A549 (cell line): ENCODE measurements around the gene ZDHHC19. TPM values are rescaled to one million over a fixed set of nuclear protein-coding genes. Genes with fewer than 3 reads are reported as not detected.

Experiments used
- ATAC-seq, 2 experiments: fragments of 200-7000 bp in 1 of 2; fragments of >200 bp in 1 of 2; cut with Nextera tagmentation in 1 of 2; cut with Tn5 transposase in 1 of 2; 3 replicates each; pipeline versions ENCODE4 v1.8.0 to v1.9.1; 2018 to 2020; ENCODE audit warnings: mild to moderate bottlenecking in 1 of 2, moderate library complexity in 1 of 2
- CTCF ChIA-PET: fragments of 300-600 bp; sonication (Branson Sonifier 250); formaldehyde crosslinking; extraction: SDS; loops from one replicate; lab custom pipeline; 2021; ENCODE audit warnings: antibody characterized with exemption, inconsistent platforms; lab: Yijun Ruan, JAX
- POLR2A ChIA-PET: fragments of 350-600 bp; formaldehyde crosslinking; extraction: SDS; loops from one replicate; lab custom pipeline; 2021; ENCODE audit warnings: antibody characterized with exemption, inconsistent platforms; lab: Yijun Ruan, JAX
- DNase-seq, 2 experiments: peaks; one replicate each; pipeline versions ENCODE4 v3.0.0 to v3.0.0-alpha.2; 2011 to 2016; ENCODE audit warnings: low read depth in 1 of 2, low spot score in 1 of 2
- FAIRE-seq: peaks from 2 replicates; lab custom pipeline; 2011; peaks lifted over from hg19 to GRCh38; lab: Jason Lieb, UNC
- H3K27ac ChIP-seq, 2 experiments: fragments of >200 bp; sonication (Bioruptor Twin); formaldehyde crosslinking; 3 replicates each; pipeline ENCODE4 v1.5.1; 2016 to 2017
- H3K4me1 ChIP-seq: fragments of >200 bp; sonication (Bioruptor Twin); formaldehyde crosslinking; 3 replicates; pipeline ENCODE4 v1.6.1; 2016
- H3K4me2 ChIP-seq: fragments of >200 bp; sonication (Bioruptor Twin); formaldehyde crosslinking; 3 replicates; pipeline ENCODE4 v1.6.1; 2016
- H3K4me3 ChIP-seq: fragments of >200 bp; sonication (Bioruptor Twin); formaldehyde crosslinking; 3 replicates; pipeline ENCODE4 v1.5.1; 2016
- H3K9me3 ChIP-seq: fragments of >200 bp; sonication (Bioruptor Twin); formaldehyde crosslinking; 3 replicates; pipeline ENCODE4 v1.6.1; 2016
- ATOH8 ChIP-seq: fragments of 250-450 bp; sonication (Bioruptor Pico); IDR thresholded peaks from 2 replicates; pipeline ENCODE4 v1.5.0; 2020; ENCODE audit warnings: low read depth, mild to moderate bottlenecking, moderate library complexity
- BHLHE40 ChIP-seq: IDR thresholded peaks from 2 replicates; pipeline ENCODE4 v1.6.1; 2012; ENCODE audit warnings: low read depth, low read length, inconsistent platforms
- CHD2 ChIP-seq: fragments of 150-350 bp; IDR thresholded peaks from 2 replicates; pipeline ENCODE4 v1.6.1; 2014; ENCODE audit warnings: low read length; ENCODE audit not compliant: partially characterized antibody
- CHD4 ChIP-seq: fragments of 200-600 bp; sonication (generic); IDR thresholded peaks from 2 replicates; pipeline ENCODE4 v1.6.1; 2016; ENCODE audit warnings: antibody characterized with exemption, mild to moderate bottlenecking, borderline replicate concordance
- EHF ChIP-seq: fragments of 250-450 bp; sonication (Bioruptor Pico); IDR thresholded peaks from 2 replicates; pipeline ENCODE4 v1.5.0; 2020; ENCODE audit warnings: mild to moderate bottlenecking
- EHMT2 ChIP-seq: fragments of 200-600 bp; sonication (generic); IDR thresholded peaks from 2 replicates; pipeline ENCODE4 v1.6.1; 2016; ENCODE audit warnings: antibody characterized with exemption, low read depth, mild to moderate bottlenecking, moderate library complexity
- EP300 ChIP-seq, 2 experiments: fragments of >200 bp; sonication (Bioruptor Twin); formaldehyde crosslinking; IDR thresholded peaks; 2 replicates in 1 of 2; 3 replicates in 1 of 2; pipeline ENCODE4 v1.6.1; 2016 to 2017
- FOSL2 ChIP-seq, 2 experiments: fragments of 450-650 bp in 1 of 2; fragments of >200 bp in 1 of 2; sonication (Bioruptor Twin) in 1 of 2; formaldehyde crosslinking; IDR thresholded peaks; 2 replicates each; pipeline versions ENCODE4 v1.5.0 to v1.6.1; 2016 to 2020; ENCODE audit warnings: mild to moderate bottlenecking in 1 of 2, moderate library complexity in 1 of 2
- HDAC2 ChIP-seq: fragments of 200-600 bp; sonication (generic); IDR thresholded peaks from 2 replicates; pipeline ENCODE4 v1.6.1; 2016
- HMGXB4 ChIP-seq: fragments of 250-450 bp; sonication (Bioruptor Pico); IDR thresholded peaks from 2 replicates; pipeline ENCODE4 v1.5.0; 2021; ENCODE audit warnings: mild to moderate bottlenecking, moderate library complexity, borderline replicate concordance
- HOXA7 ChIP-seq: fragments of 250-450 bp; sonication (Bioruptor Pico); IDR thresholded peaks from 2 replicates; pipeline ENCODE4 v1.5.0; 2020; ENCODE audit warnings: mild to moderate bottlenecking, moderate library complexity
- HOXB13 ChIP-seq: fragments of 250-450 bp; sonication (Bioruptor Pico); IDR thresholded peaks from 2 replicates; pipeline ENCODE4 v1.5.0; 2020; ENCODE audit warnings: low read depth, mild to moderate bottlenecking, moderate library complexity
- JUN ChIP-seq, 2 experiments: fragments of >200 bp; sonication (Bioruptor Twin); formaldehyde crosslinking; IDR thresholded peaks; 2 replicates in 1 of 2; 3 replicates in 1 of 2; pipeline ENCODE4 v1.6.1; 2016 to 2017
- POLR2A ChIP-seq: IDR thresholded peaks from 2 replicates; pipeline ENCODE4 v1.6.1; 2012; ENCODE audit warnings: mild to moderate bottlenecking, low read length
- POLR2AphosphoS2 ChIP-seq: conservative IDR thresholded peaks from 2 replicates; pipeline ENCODE4 v1.6.1; 2012; ENCODE audit warnings: low read length, improper control_type of control experiment, inconsistent platforms
- RARB ChIP-seq: fragments of 250-450 bp; sonication (Bioruptor Pico); IDR thresholded peaks from 2 replicates; pipeline ENCODE4 v1.8.0; 2021; ENCODE audit warnings: mild to moderate bottlenecking, moderate library complexity
- RFX5 ChIP-seq: fragments of 450-650 bp; IDR thresholded peaks from 2 replicates; pipeline ENCODE4 v1.7.1; 2014; ENCODE audit warnings: antibody characterized with exemption, mild to moderate bottlenecking, moderate library complexity
- RNF2 ChIP-seq: fragments of 200-600 bp; sonication (generic); IDR thresholded peaks from 2 replicates; pipeline ENCODE4 v1.6.1; 2016; ENCODE audit warnings: low read depth, mild to moderate bottlenecking, antibody characterized with exemption, moderate library complexity, borderline replicate concordance
- SMC3 ChIP-seq: fragments of >200 bp; sonication (Bioruptor Twin); formaldehyde crosslinking; IDR thresholded peaks from 3 replicates; pipeline ENCODE4 v1.6.1; 2018; ENCODE audit warnings: inconsistent platforms
- SREBF2 ChIP-seq: fragments of 450-650 bp; IDR thresholded peaks from 2 replicates; pipeline ENCODE4 v1.6.1; 2014; ENCODE audit warnings: mild to moderate bottlenecking, moderate library complexity
- TFCP2L1 ChIP-seq: fragments of 250-450 bp; sonication (Bioruptor Pico); IDR thresholded peaks from 2 replicates; pipeline ENCODE4 v1.5.0; 2021; ENCODE audit warnings: mild to moderate bottlenecking
- USF2 ChIP-seq: fragments of 450-650 bp; IDR thresholded peaks from 2 replicates; pipeline ENCODE4 v1.6.1; 2014; ENCODE audit warnings: antibody characterized with exemption
- ZC3H11A ChIP-seq: fragments of 450-650 bp; IDR thresholded peaks from 2 replicates; pipeline ENCODE4 v1.6.1; 2014; ENCODE audit warnings: antibody characterized with exemption, mild to moderate bottlenecking
- WGBS: methylation state at CpG from one replicate; pipeline ENCODE4 v1.1.6; 2017; ENCODE audit errors: missing lambda C conversion rate; 5-methylcytosine and 5-hydroxymethylcytosine counted together
- polyA plus RNA-seq, 4 experiments: library from polyadenylated mRNA; depleted of rRNA in 3 of 4; stranded (reverse); fragments of >200 nt; fragmentation: RNase III in 1 of 4; extraction: RNeasy Plus Mini Kit Qiagen cat#74134 plus additional on column Dnase treatment in 1 of 4; gene quantifications; 2 replicates in 3 of 4; 3 replicates in 1 of 4; pipeline ENCODE4 v1.2.3, GENCODE V29; 2011 to 2017
- TF ChIP-seq, protein P1 (sequence below): fragments of >200 bp; sonication (Bioruptor Twin); formaldehyde crosslinking; IDR thresholded peaks from 3 replicates; pipeline ENCODE4 v1.6.1; 2016
- TF ChIP-seq, protein P2 (sequence below): fragments of >200 bp; sonication (Bioruptor Twin); formaldehyde crosslinking; IDR thresholded peaks from 3 replicates; pipeline ENCODE4 v1.5.1; 2016

The ZDHHC19 gene
- polyA plus RNA-seq, 2 of the 4 experiments (the other 2 are of a cell fraction), result 0.15 TPM; not detected in 1

GRCh38 chr3:196197524-196197923, 13.7 kb downstream of the ZDHHC19 start:
- POLR2A ChIA-PET, result no interaction called here
- CTCF ChIA-PET, result interaction anchor here (0.8 to 4.8 kb wide), 9 partner anchors 11 to 173 kb away, joined by 3 to 64 read pairs (median 5); no protein-coding TSS in a partner anchor
- no peak for DNase-seq
- WGBS, result 78% methylated on average over 14 of the region's 17 CpGs
- no peaks in the 10 kb centered on the region for H3K9me3 ChIP-seq
- no peak for FAIRE-seq
- no peak for TF ChIP-seq CHD2
- no peak for TF ChIP-seq CHD4
- no peak for TF ChIP-seq BHLHE40
- TF ChIP-seq FOSL2 (IDR thresholded peaks at IDR 0.05), result no peak
- TF ChIP-seq FOSL2 (CRISPR knock-in tag; IDR thresholded peaks at IDR 0.05), result no peak
- ATAC-seq, result no peak
- no peak overlapping the region for H3K4me2 ChIP-seq
- no peak overlapping the region for H3K27ac ChIP-seq
- no peaks in the 10 kb centered on the region for H3K4me1 ChIP-seq
- no peak overlapping the region for H3K4me3 ChIP-seq

- Histone ChIP-seq H3K9me3 (no peaks in the 10 kb centered on the region), H3K4me1 (no peaks in the 10 kb centered on the region), H3K4me3 (no peak overlapping the region), H3K4me2 (no peak overlapping the region), H3K27ac (no peak overlapping the region)
- no peak for ATAC-seq
- DNase-seq, result no peak
- FAIRE-seq, result no peak
- CTCF ChIA-PET, result interaction anchor here (0.6 to 4.8 kb wide), 18 partner anchors 9 to 195 kb away, joined by 3 to 64 read pairs (median 4); no protein-coding TSS in a partner anchor
- TF ChIP-seq EHF, result no peak
- TF ChIP-seq, protein P1, sequence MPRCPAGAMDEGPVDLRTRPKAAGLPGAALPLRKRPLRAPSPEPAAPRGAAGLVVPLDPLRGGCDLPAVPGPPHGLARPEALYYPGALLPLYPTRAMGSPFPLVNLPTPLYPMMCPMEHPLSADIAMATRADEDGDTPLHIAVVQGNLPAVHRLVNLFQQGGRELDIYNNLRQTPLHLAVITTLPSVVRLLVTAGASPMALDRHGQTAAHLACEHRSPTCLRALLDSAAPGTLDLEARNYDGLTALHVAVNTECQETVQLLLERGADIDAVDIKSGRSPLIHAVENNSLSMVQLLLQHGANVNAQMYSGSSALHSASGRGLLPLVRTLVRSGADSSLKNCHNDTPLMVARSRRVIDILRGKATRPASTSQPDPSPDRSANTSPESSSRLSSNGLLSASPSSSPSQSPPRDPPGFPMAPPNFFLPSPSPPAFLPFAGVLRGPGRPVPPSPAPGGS, result no peak
- no peak for TF ChIP-seq RNF2
- TF ChIP-seq POLR2A, result no peak
- TF ChIP-seq RARB (CRISPR knock-in tag), result no peak
- TF ChIP-seq EHMT2, result no peak
- TF ChIP-seq BHLHE40, result no peak
- no peak for TF ChIP-seq JUN (IDR thresholded peaks at IDR 0.05)
- no peak for TF ChIP-seq TFCP2L1 (CRISPR knock-in tag)
- TF ChIP-seq SMC3, result no peak
- TF ChIP-seq EP300 (IDR thresholded peaks at IDR 0.05), result no peak
- TF ChIP-seq SREBF2, result no peak
- TF ChIP-seq HDAC2, result no peak
- TF ChIP-seq, protein P2, sequence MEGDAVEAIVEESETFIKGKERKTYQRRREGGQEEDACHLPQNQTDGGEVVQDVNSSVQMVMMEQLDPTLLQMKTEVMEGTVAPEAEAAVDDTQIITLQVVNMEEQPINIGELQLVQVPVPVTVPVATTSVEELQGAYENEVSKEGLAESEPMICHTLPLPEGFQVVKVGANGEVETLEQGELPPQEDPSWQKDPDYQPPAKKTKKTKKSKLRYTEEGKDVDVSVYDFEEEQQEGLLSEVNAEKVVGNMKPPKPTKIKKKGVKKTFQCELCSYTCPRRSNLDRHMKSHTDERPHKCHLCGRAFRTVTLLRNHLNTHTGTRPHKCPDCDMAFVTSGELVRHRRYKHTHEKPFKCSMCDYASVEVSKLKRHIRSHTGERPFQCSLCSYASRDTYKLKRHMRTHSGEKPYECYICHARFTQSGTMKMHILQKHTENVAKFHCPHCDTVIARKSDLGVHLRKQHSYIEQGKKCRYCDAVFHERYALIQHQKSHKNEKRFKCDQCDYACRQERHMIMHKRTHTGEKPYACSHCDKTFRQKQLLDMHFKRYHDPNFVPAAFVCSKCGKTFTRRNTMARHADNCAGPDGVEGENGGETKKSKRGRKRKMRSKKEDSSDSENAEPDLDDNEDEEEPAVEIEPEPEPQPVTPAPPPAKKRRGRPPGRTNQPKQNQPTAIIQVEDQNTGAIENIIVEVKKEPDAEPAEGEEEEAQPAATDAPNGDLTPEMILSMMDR, result no peak
- no peak for TF ChIP-seq RFX5
- TF ChIP-seq ATOH8, result no peak
- no peak for TF ChIP-seq POLR2AphosphoS2
- TF ChIP-seq, all 56 proteins: peak for 0
- WGBS, result 77% methylated on average over 13 of the region's 14 CpGs
- POLR2A ChIA-PET, result no interaction called here
Measured at GRCh38 chr3:196195664-196196265, 15.4 kb downstream of the ZDHHC19 start.

- Histone ChIP-seq H3K9me3 (no peaks in the 10 kb centered on the region), H3K4me1 (no peaks in the 10 kb centered on the region), H3K4me2 (no peak overlapping the region), H3K27ac (no peak overlapping the region), H3K4me3 (no peak overlapping the region)
- ATAC-seq (no peak), DNase-seq (no peak), FAIRE-seq (no peak)
- POLR2A ChIA-PET, result no interaction called here
- CTCF ChIA-PET, result interaction anchor here (0.7 to 0.8 kb wide), 2 partner anchors 72 to 121 kb away, joined by 3 to 5 read pairs; no protein-coding TSS in a partner anchor
- WGBS, result 91% methylated on average over 1 of the region's 5 CpGs
- TF ChIP-seq JUN (IDR thresholded peaks at IDR 0.05), result no peak
- no peak for TF ChIP-seq HOXA7 (CRISPR knock-in tag)
- TF ChIP-seq HOXB13 (CRISPR knock-in tag), result no peak
- no peak for TF ChIP-seq ZC3H11A
- TF ChIP-seq SREBF2, result no peak
- no peak for TF ChIP-seq RFX5
- no peak for TF ChIP-seq HMGXB4 (CRISPR knock-in tag)
- no peak for TF ChIP-seq USF2
- TF ChIP-seq, protein P2, result no peak
- no peak for TF ChIP-seq CHD2
Measured at GRCh38 chr3:196194542-196194915, 16.7 kb downstream of the ZDHHC19 start.
